Measurements from ENCODE around the gene SNAP23.

The SNAP23 gene

DNA sequence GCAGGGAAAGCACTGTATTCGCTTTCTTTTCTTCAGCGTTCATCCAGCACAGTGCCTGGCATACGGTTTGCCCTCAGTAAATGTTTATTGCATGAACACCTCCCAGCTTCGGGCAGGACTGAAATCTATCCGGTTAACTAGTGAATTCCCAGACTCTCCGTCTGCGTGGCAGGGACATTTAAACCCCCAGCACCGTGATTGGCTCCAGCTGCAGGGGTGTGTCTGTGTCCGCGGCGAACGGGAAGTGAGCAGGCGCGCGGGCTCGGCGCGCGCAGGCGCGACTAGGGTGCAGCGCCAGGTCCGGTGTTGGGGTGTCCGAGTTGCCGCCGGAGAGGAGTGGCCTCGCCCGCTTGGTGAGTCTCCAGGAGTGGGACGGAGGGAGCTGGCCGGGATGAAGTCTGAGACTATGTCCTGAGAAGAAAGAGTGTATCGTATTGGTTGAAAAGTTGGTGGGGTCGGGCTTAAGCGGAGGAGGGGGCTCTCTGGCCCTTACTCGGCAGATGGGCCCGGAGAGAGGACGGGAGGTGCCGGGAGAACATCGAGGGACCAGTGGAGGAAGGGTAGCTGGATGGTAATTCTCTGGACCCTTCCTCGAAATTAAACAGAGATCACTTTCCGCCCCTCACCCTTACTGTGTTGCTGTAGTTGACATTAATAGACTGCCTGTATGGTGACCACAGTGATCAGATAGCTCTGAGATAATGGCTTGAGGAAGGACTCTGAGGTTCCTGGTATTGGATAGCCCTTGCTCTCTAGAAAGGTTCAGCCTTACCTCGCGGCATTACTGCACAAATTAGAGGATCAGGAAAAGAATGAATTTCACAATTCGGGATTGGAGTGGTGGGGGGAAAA lies at the start of gene SNAP23:
Gene SNAP23, plus strand, starts transcription at position 274 of the 852 bp plus-strand sequence. CDS start 16,213 bp downstream, outside the sequence.
- Histone ChIP-seq H3K36me3 (ENCODE audit: control insufficient read depth, low read length) (peaks cover 3% of the 10 kb centered on the region), H3K9me3 (ENCODE audit: control insufficient read depth, insufficient read depth, low read length) (no peaks in the 10 kb centered on the region), H3F3A (ENCODE audit: control insufficient read depth, insufficient read depth) (peaks cover 23% of the 10 kb centered on the region), H3K9me2 (replicated peaks; ENCODE audit: control insufficient read depth, low read length) (no peaks in the 10 kb centered on the region), H3K79me2 (ENCODE audit: control insufficient read depth, low read length) (peaks cover 56% of the 10 kb centered on the region), H3K4me2 (ENCODE audit: low read length) (peak within 1 kb of the TSS; percentile 90), H3K4me1 (ENCODE audit: control insufficient read depth, low read length) (peaks cover 78% of the 10 kb centered on the region), H4K20me1 (ENCODE audit: control insufficient read depth, insufficient read depth, low read depth, low read length) (no peaks in the 10 kb centered on the region), H3K4me3 (ENCODE audit: low read length) (peak within 1 kb of the TSS; percentile 86), H3K27me3 (ENCODE audit: control insufficient read depth, low read length) (no peaks in the 10 kb centered on the region), H3K27ac (ENCODE audit: low read depth, low read length) (peak within 1 kb of the TSS; percentile 40)
- TF ChIP-seq, protein P1, sequence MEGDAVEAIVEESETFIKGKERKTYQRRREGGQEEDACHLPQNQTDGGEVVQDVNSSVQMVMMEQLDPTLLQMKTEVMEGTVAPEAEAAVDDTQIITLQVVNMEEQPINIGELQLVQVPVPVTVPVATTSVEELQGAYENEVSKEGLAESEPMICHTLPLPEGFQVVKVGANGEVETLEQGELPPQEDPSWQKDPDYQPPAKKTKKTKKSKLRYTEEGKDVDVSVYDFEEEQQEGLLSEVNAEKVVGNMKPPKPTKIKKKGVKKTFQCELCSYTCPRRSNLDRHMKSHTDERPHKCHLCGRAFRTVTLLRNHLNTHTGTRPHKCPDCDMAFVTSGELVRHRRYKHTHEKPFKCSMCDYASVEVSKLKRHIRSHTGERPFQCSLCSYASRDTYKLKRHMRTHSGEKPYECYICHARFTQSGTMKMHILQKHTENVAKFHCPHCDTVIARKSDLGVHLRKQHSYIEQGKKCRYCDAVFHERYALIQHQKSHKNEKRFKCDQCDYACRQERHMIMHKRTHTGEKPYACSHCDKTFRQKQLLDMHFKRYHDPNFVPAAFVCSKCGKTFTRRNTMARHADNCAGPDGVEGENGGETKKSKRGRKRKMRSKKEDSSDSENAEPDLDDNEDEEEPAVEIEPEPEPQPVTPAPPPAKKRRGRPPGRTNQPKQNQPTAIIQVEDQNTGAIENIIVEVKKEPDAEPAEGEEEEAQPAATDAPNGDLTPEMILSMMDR (IDR thresholded peaks at IDR 0.05; ENCODE audit: low read depth, low read length, poor library complexity, severe bottlenecking): no peak
- no peak for TF ChIP-seq EZH2phosphoT487 (IDR thresholded peaks at IDR 0.05; ENCODE audit: borderline replicate concordance, low read length)

DNA sequence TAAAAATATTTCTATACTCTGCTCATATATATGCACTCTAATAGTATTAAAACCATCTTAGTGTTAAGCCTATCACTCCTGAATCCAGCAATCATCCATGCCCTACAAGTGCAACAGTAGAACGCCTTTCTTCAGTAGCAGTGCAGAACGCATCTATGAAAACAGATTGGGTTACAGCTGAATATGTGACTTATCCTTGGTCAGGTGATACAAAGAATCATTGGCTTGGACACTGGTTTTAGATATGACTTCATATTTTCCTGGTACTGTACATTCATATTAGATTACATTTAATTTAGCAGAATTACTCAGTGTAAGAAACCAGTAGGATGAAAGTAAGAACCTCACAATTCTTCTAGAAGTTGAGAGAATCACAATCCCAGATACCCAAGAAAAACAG lies 47.8 kb upstream of the SNAP23 start:
- no peaks in the 10 kb centered on the region for H3K9me2 ChIP-seq (replicated peaks; ENCODE audit: control insufficient read depth, low read length)
- no peak overlapping the region for H3K4me3 ChIP-seq (ENCODE audit: low read length)
- no peaks in the 10 kb centered on the region for H3F3A ChIP-seq (ENCODE audit: control insufficient read depth, insufficient read depth)
- TF ChIP-seq EZH2phosphoT487 (IDR thresholded peaks at IDR 0.05; ENCODE audit: borderline replicate concordance, low read length): no peak
- TF ChIP-seq, protein P1 (IDR thresholded peaks at IDR 0.05; ENCODE audit: low read depth, low read length, poor library complexity, severe bottlenecking): no peak
- no peaks in the 10 kb centered on the region for H3K27me3 ChIP-seq (ENCODE audit: control insufficient read depth, low read length)
- H3K4me2 ChIP-seq (ENCODE audit: low read length): no peak overlapping the region
- peaks cover 73% of the 10 kb centered on the region for H3K36me3 ChIP-seq (ENCODE audit: control insufficient read depth, low read length)
- no peak overlapping the region for H3K27ac ChIP-seq (ENCODE audit: low read depth, low read length)
- no peaks in the 10 kb centered on the region for H3K79me2 ChIP-seq (ENCODE audit: control insufficient read depth, low read length)
- H3K9me3 ChIP-seq (ENCODE audit: control insufficient read depth, insufficient read depth, low read length): no peaks in the 10 kb centered on the region
- no peaks in the 10 kb centered on the region for H3K4me1 ChIP-seq (ENCODE audit: control insufficient read depth, low read length)
- no peaks in the 10 kb centered on the region for H4K20me1 ChIP-seq (ENCODE audit: control insufficient read depth, insufficient read depth, low read depth, low read length)

DNA sequence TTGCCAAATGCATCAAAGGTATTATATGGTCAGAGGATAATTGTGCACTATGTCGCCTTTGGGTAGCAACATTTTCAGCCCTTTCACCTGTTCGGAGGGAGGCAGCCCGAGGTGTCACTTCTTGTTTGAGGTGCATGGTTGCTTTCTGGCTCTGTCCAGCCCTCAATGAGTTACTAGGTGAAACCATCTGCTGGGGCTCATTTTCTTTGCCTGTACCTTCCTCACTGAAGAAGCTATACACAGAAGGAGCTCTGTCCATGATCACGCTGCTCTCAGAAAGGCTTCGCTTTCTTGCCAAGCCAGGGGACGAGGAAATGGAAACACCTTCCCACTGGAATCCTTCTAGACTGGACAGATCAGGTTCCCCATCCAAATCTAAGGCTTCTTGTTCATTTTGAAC lies 47.2 kb upstream of the SNAP23 start:
- Histone ChIP-seq H3K9me3 (ENCODE audit: control insufficient read depth, insufficient read depth, low read length) (no peaks in the 10 kb centered on the region), H3K4me2 (ENCODE audit: low read length) (no peak overlapping the region), H3K27ac (ENCODE audit: low read depth, low read length) (no peak overlapping the region), H4K20me1 (ENCODE audit: control insufficient read depth, insufficient read depth, low read depth, low read length) (no peaks in the 10 kb centered on the region), H3K79me2 (ENCODE audit: control insufficient read depth, low read length) (no peaks in the 10 kb centered on the region), H3K4me1 (ENCODE audit: control insufficient read depth, low read length) (no peaks in the 10 kb centered on the region), H3K27me3 (ENCODE audit: control insufficient read depth, low read length) (no peaks in the 10 kb centered on the region), H3K9me2 (replicated peaks; ENCODE audit: control insufficient read depth, low read length) (no peaks in the 10 kb centered on the region), H3K4me3 (ENCODE audit: low read length) (no peak overlapping the region), H3F3A (ENCODE audit: control insufficient read depth, insufficient read depth) (no peaks in the 10 kb centered on the region), H3K36me3 (ENCODE audit: control insufficient read depth, low read length) (peaks cover 73% of the 10 kb centered on the region)
- no peak for TF ChIP-seq EZH2phosphoT487 (IDR thresholded peaks at IDR 0.05; ENCODE audit: borderline replicate concordance, low read length)
- TF ChIP-seq, protein P1 (IDR thresholded peaks at IDR 0.05; ENCODE audit: low read depth, low read length, poor library complexity, severe bottlenecking): no peak
